ENCODE results near the gene GPBP1L1.

Gene GPBP1L1

DNA sequence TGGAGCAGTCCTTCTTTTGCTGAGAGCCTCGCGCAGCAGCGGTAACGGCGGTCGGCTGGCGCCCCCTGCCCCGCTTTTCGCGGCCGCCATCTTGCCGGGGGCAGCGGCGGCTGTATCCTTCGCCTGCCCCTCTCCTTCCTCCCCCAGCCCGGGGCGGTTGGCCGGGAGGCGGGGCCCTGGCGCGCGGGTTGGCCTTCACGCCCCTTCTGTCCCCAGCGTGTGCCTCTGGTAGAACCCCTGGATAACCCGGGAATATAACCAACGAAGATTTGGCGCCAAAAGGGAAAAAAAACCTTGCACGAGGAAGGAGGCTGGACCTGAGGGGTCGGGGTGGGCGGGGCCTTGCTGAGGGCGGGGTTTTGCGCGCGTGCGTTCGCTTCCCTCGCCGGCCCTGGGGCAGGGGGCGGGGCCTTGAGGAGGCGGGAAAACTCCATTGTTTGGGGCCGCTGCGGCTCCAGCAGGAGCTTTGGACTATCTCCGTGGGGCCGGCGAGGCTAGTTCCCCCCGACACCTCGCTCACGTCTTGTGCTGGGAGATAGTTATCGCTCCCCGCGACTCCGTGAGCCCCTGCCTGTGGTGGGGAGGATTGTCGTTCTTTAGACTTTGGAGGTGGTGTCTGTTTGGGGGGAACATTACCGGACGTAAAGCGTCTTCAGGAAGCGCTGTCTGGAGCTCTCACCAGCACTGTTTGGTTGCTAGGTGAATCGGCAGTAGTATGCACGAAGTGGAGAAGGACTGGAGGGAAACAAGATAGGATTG, 101.8 kb downstream of the GPBP1L1 start:
- DNase-seq: peak; percentile 74

DNA sequence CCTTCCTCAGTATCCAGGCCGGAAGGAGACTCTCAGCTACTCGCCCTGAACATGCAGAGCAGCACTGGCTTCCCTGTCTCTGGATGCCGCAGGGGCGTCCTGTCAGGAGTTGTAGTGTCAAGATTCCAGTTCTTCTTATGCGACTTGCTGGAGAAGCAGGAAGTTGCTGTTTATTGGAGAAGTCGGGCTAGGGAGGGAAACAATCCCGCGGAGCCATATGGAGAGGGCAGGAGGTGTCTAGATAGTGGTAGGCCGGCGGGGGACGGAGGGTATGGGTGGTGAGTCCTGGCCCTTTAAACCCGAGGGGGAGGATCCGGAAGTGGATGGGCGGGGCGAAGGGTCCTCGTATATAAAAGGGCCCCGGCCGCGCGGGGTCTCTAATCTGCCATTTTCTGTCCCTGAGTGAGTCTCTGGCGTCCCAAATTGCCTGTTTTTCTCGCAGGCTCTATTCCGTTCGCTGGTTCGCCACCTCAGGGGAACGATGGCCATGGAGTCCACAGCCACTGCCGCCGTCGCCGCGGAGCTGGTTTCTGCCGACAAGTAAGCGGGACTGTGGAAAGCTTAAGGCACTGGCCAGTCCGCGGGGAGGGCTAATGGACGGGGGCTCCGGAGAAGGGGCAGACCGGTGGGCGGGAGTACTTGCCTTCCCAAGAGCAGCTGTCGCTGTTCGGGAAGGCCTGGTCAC, 102.5 kb downstream of the GPBP1L1 start, which contains the start of gene NASP:
Gene NASP (plus strand): TSS at position 376 of the 685 bp plus-strand sequence. CDS start 106 bp downstream, at position 482.
- DNase-seq: peak; percentile 73

DNA sequence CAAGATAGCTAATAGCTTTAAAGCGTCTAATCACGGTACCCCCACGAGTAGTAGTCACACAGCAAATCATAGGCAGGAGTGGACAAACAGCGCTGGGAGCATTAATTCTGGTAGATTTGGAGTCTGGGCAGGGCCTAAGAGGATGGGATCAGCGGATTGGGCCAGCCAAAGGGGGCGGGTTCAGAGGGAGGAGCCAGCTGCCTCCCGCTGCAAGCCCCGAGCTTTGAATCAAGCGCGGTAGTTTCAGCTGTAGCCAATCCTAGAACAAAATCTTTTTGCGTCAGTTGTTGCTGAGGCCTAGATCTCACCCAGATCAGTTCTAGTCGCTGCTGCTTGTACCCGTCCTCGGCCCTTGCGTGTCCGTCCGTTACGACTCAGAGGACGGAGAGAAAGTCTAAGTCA, 103.1 kb downstream of the GPBP1L1 start:
- DNase-seq: peak; percentile 82
